Measurements from ENCODE around the gene DOCK4.

The DOCK4 gene

GRCh38 chr7:111869280-111869679, 336.9 kb downstream of the DOCK4 start:
- no peak for TF ChIP-seq CTCF (IDR thresholded peaks at IDR 0.05; ENCODE audit: extremely low read depth, missing control alignments)
- DNase-seq (ENCODE audit: low spot score) = no peak

- DNase-seq (ENCODE audit: low spot score) = no peak
- TF ChIP-seq CTCF (IDR thresholded peaks at IDR 0.05; ENCODE audit: extremely low read depth, missing control alignments) = no peak
Measured at GRCh38 chr7:111867348-111867931, 338.8 kb downstream of the DOCK4 start.

GRCh38 chr7:111866787-111867186, 339.4 kb downstream of the DOCK4 start:
- TF ChIP-seq CTCF (IDR thresholded peaks at IDR 0.05; ENCODE audit: extremely low read depth, missing control alignments) = no peak
- DNase-seq (ENCODE audit: low spot score) = no peak

- no peak for DNase-seq (ENCODE audit: low spot score)
- no peak for TF ChIP-seq CTCF (IDR thresholded peaks at IDR 0.05; ENCODE audit: extremely low read depth, missing control alignments)
Measured at GRCh38 chr7:111865430-111865829, 340.8 kb downstream of the DOCK4 start.

- DNase-seq (ENCODE audit: low spot score) = no peak
- no peak for TF ChIP-seq CTCF (IDR thresholded peaks at IDR 0.05; ENCODE audit: extremely low read depth, missing control alignments)
Measured at GRCh38 chr7:111864291-111864976, 341.8 kb downstream of the DOCK4 start.

GRCh38 chr7:111863269-111863668, 342.9 kb downstream of the DOCK4 start:
- no peak for TF ChIP-seq CTCF (IDR thresholded peaks at IDR 0.05; ENCODE audit: extremely low read depth, missing control alignments)
- no peak for DNase-seq (ENCODE audit: low spot score)

GRCh38 chr7:111860248-111860647, 346.0 kb downstream of the DOCK4 start:
- no peak for DNase-seq (ENCODE audit: low spot score)
- no peak for TF ChIP-seq CTCF (IDR thresholded peaks at IDR 0.05; ENCODE audit: extremely low read depth, missing control alignments)
